ENCODE results near the gene SERPINH1.
A peak's percentile ranks its signal among the peaks of the same experiment; 100 is the strongest.

SERPINH1 gene

DNA sequence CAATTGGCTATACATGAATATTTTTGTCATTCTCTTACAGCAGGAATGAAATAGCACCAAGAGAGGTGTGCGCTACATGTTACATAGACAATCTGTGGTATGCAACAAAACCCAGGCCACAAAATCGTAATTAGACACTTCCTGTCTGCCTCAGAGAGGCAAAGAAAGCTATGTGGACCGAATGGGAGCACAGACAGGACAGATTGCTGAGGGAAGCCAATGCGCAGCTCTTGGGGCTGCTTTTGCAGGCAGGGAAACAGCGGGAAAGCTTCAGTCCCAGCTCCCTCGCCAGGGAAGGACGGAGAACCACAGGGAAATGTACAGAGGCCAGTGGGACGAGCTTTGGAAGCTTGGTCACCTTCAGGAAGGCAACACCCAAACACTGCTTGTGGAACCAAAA lies 40.9 kb downstream of the SERPINH1 start:
- DNase-seq = peak; percentile 72

DNA sequence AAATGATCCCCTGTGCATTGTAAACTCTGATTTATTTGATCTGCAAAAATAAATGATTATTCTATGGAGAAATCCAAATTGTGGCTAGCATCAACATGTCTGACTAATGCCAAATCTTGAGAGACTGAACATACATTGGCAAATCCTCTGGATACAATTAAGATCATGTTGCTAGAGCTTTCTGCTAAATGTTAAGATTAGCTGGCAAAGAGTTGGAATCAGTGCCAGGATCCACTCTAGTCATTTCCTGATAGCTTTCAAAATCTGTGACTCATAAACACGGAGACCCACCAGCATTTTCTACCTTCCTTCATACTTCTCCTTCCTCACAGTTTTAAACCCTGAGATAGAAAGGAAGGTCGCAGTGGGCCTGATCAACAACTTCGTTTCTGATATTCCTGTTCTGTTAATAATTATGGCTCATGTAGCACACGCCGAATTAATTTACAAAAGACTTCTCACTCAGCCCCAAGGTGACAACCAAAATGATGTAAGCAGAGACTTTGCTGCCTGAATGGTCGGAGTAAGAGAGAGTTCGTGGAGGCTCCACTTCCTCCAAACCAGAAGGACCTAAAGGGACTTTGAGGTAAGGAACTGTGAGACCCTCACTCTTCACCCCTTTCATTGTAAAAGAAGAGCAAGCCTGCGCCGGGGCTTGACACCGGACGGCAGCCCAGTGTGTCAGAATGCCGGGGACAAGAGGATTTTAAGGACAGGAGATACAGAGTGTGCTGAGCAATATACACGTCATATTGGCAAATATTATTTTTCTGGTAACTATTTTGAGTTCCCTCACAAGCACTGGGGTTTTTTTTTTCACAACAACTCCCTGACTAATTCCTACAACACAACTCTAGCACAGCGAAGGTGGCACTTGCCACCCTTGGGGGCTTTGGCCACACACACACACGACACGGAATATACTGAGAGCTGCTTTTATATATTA lies 42.0 kb downstream of the SERPINH1 start:
- DNase-seq = no peak

DNA sequence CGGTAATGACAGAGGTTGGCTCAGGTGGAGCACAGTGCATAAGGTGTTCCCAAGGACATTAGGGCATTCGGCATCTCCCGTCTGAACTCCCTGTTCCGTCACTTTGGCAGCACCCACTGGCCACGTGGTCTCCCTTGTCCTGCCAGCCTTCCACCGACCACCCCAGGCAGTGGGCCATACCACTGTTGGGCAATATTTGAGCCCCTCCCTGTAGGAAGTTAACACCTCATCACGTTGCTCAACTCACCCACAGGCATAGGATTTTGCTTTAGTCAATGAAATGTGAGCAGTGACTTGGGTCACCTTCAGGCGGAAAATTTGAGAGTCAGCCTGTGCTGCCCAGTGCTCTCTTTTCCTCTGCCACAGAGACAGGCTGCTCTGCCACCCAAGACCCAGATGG lies 44.0 kb downstream of the SERPINH1 start:
- DNase-seq = peak; percentile 26

GRCh38 chr11:75611823-75612222 lies 49.8 kb downstream of the SERPINH1 start:
- DNase-seq = peak; percentile 26

- peak; percentile 22 for DNase-seq
Measured at GRCh38 chr11:75615751-75616150, 53.7 kb downstream of the SERPINH1 start.

GRCh38 chr11:75616281-75616680 lies 54.2 kb downstream of the SERPINH1 start:
- no peak for DNase-seq
